Esophagus muscularis mucosa (tissue), 3 donors: ENCODE data around the gene STK35.

Source experiments
- CTCF ChIP-seq, 3 experiments: fragments of 200-600 bp in 2 of 3; fragments of 450-650 bp in 1 of 3; sonication (generic) in 2 of 3; IDR thresholded peaks; one replicate each; pipeline ENCODE4 v1.5.1; 2017 to 2019; ENCODE audit warnings: antibody characterized with exemption in 3 of 3, mild to moderate bottlenecking in 2 of 3, moderate library complexity in 1 of 3
- POLR2A ChIP-seq: fragments of 450-650 bp; IDR thresholded peaks from one replicate; pipeline ENCODE4 v1.6.1; 2017; ENCODE audit warnings: antibody characterized with exemption, moderate library complexity, mild to moderate bottlenecking, low read depth
- POLR2AphosphoS5 ChIP-seq, 2 donors: sonication (generic); formaldehyde crosslinking; IDR thresholded peaks; one replicate each; pipeline ENCODE4 v1.6.1; 2017; ENCODE audit warnings: antibody characterized with exemption in 2 of 2

- TF ChIP-seq CTCF (IDR thresholded peaks at IDR 0.05): no peak
- TF ChIP-seq POLR2A: no peak
- no peak for TF ChIP-seq POLR2AphosphoS5 (IDR thresholded peaks at IDR 0.05)
Measured at GRCh38 chr20:2170404-2170803, 68.8 kb downstream of the STK35 start.
